ENCODE results near the gene DGKA.

GRCh38 chr12:55906056-55906455 is 24.9 kb upstream of the DGKA start:
- TF ChIP-seq CTCF (IDR thresholded peaks at IDR 0.05; ENCODE audit: insufficient read depth, low read length) (no peak), POLR2AphosphoS5 (IDR thresholded peaks at IDR 0.05; ENCODE audit: low read depth) (no peak)
